Measurements from ENCODE around the gene RDH13. TPM values are rescaled to one million over a fixed set of nuclear protein-coding genes. Genes with fewer than 3 reads are reported as not detected.

The RDH13 gene
- total RNA-seq, 1 experiment from 2014 or later, result 39.5 TPM

DNA sequence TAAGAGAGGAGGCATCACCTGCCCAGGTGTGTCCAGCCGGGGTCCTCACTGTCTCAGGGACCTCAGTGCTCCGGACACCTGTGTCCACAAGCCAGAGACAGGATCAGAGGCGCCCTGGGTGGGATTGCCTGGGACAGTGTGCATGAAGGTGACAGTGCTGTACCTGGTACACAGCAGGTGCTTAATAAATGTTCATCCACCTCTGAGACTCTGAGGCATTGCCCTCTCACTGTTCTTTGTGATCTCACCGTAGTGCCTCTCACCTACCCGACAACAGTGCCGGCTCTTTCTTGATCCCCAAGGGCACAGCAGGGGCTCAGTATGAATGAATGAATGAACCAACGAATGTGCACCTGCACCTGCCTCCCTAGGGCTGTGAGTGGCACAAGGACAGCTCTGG is 9.2 kb downstream of the RDH13 start:
- Mint-ChIP-seq H3K27ac (0 out of 2 replicates have a peak overlapping the region, but pooled peaks have one; percentile 11), H3K4me1 (no peaks in the 10 kb centered on the region), H3K27me3 (ENCODE audit: low read depth) (no peaks in the 10 kb centered on the region), H3K4me3 (no peak overlapping the region), H3K36me3 (peaks cover 65% of the 10 kb centered on the region), H3K9me3 (peaks cover 5% of the 10 kb centered on the region; the same call in 1 of the 2 replicates)
- ChIA-PET CTCF (no interaction called here), POLR2A (no interaction called here)
- TF ChIP-seq TP53 (CRISPR knock-in tag; IDR thresholded peaks at IDR 0.05) (no peak), SP1 (CRISPR knock-in tag; conservative IDR thresholded peaks at IDR 0.05) (no peak), FOXP1 (CRISPR knock-in tag; IDR thresholded peaks at IDR 0.05; ENCODE audit: borderline replicate concordance) (no peak), JUN (CRISPR knock-in tag; IDR thresholded peaks at IDR 0.05) (no peak), NFE2L1 (CRISPR knock-in tag; IDR thresholded peaks at IDR 0.05) (no peak), TCF7 (CRISPR knock-in tag; IDR thresholded peaks at IDR 0.05; ENCODE audit: low read depth) (no peak), SMAD4 (CRISPR knock-in tag; IDR thresholded peaks at IDR 0.05) (no peak), ZNF263 (CRISPR knock-in tag; IDR thresholded peaks at IDR 0.05; ENCODE audit: low read depth) (no peak), TEAD4 (CRISPR knock-in tag; IDR thresholded peaks at IDR 0.05) (no peak), MYBL2 (CRISPR knock-in tag; IDR thresholded peaks at IDR 0.05) (no peak)
- TF ChIP-seq, protein P1, sequence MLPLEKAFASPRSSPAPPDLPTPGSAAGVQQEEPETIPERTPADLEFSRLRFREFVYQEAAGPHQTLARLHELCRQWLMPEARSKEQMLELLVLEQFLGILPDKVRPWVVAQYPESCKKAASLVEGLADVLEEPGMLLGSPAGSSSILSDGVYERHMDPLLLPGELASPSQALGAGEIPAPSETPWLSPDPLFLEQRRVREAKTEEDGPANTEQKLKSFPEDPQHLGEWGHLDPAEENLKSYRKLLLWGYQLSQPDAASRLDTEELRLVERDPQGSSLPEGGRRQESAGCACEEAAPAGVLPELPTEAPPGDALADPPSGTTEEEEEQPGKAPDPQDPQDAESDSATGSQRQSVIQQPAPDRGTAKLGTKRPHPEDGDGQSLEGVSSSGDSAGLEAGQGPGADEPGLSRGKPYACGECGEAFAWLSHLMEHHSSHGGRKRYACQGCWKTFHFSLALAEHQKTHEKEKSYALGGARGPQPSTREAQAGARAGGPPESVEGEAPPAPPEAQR (CRISPR knock-in tag; IDR thresholded peaks at IDR 0.05), result no peak
- TF ChIP-seq, protein P2, sequence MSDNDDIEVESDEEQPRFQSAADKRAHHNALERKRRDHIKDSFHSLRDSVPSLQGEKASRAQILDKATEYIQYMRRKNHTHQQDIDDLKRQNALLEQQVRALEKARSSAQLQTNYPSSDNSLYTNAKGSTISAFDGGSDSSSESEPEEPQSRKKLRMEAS (CRISPR knock-in tag; IDR thresholded peaks at IDR 0.05), result no peak
- TF ChIP-seq, protein P3, sequence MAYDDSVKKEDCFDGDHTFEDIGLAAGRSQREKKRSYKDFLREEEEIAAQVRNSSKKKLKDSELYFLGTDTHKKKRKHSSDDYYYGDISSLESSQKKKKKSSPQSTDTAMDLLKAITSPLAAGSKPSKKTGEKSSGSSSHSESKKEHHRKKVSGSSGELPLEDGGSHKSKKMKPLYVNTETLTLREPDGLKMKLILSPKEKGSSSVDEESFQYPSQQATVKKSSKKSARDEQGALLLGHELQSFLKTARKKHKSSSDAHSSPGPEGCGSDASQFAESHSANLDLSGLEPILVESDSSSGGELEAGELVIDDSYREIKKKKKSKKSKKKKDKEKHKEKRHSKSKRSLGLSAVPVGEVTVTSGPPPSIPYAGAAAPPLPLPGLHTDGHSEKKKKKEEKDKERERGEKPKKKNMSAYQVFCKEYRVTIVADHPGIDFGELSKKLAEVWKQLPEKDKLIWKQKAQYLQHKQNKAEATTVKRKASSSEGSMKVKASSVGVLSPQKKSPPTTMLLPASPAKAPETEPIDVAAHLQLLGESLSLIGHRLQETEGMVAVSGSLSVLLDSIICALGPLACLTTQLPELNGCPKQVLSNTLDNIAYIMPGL (CRISPR knock-in tag; IDR thresholded peaks at IDR 0.05), result no peak
- TF ChIP-seq, protein P4, sequence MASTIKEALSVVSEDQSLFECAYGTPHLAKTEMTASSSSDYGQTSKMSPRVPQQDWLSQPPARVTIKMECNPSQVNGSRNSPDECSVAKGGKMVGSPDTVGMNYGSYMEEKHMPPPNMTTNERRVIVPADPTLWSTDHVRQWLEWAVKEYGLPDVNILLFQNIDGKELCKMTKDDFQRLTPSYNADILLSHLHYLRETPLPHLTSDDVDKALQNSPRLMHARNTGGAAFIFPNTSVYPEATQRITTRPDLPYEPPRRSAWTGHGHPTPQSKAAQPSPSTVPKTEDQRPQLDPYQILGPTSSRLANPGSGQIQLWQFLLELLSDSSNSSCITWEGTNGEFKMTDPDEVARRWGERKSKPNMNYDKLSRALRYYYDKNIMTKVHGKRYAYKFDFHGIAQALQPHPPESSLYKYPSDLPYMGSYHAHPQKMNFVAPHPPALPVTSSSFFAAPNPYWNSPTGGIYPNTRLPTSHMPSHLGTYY (CRISPR knock-in tag; IDR thresholded peaks at IDR 0.05), result no peak
- TF ChIP-seq, protein P5, sequence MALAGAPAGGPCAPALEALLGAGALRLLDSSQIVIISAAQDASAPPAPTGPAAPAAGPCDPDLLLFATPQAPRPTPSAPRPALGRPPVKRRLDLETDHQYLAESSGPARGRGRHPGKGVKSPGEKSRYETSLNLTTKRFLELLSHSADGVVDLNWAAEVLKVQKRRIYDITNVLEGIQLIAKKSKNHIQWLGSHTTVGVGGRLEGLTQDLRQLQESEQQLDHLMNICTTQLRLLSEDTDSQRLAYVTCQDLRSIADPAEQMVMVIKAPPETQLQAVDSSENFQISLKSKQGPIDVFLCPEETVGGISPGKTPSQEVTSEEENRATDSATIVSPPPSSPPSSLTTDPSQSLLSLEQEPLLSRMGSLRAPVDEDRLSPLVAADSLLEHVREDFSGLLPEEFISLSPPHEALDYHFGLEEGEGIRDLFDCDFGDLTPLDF (CRISPR knock-in tag; IDR thresholded peaks at IDR 0.05), result no peak
- TF ChIP-seq, protein P6, sequence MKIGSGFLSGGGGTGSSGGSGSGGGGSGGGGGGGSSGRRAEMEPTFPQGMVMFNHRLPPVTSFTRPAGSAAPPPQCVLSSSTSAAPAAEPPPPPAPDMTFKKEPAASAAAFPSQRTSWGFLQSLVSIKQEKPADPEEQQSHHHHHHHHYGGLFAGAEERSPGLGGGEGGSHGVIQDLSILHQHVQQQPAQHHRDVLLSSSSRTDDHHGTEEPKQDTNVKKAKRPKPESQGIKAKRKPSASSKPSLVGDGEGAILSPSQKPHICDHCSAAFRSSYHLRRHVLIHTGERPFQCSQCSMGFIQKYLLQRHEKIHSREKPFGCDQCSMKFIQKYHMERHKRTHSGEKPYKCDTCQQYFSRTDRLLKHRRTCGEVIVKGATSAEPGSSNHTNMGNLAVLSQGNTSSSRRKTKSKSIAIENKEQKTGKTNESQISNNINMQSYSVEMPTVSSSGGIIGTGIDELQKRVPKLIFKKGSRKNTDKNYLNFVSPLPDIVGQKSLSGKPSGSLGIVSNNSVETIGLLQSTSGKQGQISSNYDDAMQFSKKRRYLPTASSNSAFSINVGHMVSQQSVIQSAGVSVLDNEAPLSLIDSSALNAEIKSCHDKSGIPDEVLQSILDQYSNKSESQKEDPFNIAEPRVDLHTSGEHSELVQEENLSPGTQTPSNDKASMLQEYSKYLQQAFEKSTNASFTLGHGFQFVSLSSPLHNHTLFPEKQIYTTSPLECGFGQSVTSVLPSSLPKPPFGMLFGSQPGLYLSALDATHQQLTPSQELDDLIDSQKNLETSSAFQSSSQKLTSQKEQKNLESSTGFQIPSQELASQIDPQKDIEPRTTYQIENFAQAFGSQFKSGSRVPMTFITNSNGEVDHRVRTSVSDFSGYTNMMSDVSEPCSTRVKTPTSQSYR (CRISPR knock-in tag; IDR thresholded peaks at IDR 0.05), result no peak
- ATAC-seq, result no peak
- DNase-seq (ENCODE audit: low spot score), result no peak

DNA sequence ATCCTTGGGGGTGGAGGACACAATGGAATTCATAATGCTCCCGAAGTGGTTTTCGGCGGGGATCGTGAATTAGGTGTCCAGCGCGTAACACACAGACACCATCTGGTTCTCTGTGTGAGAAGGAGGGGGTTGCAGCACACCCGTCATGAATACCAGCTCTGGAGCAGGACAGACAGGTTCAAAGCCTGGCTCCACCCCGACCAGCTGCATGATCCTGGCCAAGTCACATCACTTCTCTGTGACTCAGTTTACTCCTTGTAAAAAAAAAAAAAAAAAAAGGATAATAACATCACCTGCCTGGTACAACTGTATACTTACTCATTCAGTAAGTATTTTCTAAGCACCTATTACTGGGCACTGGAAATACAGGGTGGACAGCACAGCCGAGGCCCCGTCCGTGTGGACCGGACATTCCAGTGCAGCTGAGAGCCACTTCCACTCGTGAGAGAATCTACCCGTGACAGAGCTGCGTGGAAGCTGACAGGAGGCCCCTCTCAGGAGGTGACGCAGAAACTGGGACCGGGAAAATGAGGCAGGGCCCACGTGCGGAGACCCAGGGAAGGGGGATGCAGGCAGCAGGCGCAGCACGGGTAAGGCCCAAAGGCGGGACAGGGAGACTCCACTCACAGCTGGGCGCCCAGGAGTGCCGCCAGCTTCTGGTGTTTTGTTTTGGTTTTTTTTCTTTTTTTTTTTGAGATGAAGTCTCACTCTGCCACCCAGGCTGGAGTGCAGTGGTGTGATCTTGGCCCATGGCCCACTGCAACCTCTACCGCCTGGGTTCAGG is 12.0 kb downstream of the RDH13 start:
- CTCF ChIA-PET, result interaction anchor here (1.1 kb wide), 1 partner anchor 169 kb away, joined by 3 read pairs; no protein-coding TSS in a partner anchor
- Mint-ChIP-seq H3K4me1 (no peaks in the 10 kb centered on the region), H3K9me3 (no peaks in the 10 kb centered on the region), H3K36me3 (peaks cover 66% of the 10 kb centered on the region), H3K27me3 (ENCODE audit: low read depth) (no peaks in the 10 kb centered on the region), H3K27ac (no peak overlapping the region), H3K4me3 (no peak overlapping the region)
- no peak for ATAC-seq
- POLR2A ChIA-PET, result no interaction called here
- no peak for DNase-seq (ENCODE audit: low spot score)
- no peak for TF ChIP-seq NR1H2 (CRISPR knock-in tag; IDR thresholded peaks at IDR 0.05)
- TF ChIP-seq MYBL2 (CRISPR knock-in tag; IDR thresholded peaks at IDR 0.05), result no peak
- TF ChIP-seq, protein P7, sequence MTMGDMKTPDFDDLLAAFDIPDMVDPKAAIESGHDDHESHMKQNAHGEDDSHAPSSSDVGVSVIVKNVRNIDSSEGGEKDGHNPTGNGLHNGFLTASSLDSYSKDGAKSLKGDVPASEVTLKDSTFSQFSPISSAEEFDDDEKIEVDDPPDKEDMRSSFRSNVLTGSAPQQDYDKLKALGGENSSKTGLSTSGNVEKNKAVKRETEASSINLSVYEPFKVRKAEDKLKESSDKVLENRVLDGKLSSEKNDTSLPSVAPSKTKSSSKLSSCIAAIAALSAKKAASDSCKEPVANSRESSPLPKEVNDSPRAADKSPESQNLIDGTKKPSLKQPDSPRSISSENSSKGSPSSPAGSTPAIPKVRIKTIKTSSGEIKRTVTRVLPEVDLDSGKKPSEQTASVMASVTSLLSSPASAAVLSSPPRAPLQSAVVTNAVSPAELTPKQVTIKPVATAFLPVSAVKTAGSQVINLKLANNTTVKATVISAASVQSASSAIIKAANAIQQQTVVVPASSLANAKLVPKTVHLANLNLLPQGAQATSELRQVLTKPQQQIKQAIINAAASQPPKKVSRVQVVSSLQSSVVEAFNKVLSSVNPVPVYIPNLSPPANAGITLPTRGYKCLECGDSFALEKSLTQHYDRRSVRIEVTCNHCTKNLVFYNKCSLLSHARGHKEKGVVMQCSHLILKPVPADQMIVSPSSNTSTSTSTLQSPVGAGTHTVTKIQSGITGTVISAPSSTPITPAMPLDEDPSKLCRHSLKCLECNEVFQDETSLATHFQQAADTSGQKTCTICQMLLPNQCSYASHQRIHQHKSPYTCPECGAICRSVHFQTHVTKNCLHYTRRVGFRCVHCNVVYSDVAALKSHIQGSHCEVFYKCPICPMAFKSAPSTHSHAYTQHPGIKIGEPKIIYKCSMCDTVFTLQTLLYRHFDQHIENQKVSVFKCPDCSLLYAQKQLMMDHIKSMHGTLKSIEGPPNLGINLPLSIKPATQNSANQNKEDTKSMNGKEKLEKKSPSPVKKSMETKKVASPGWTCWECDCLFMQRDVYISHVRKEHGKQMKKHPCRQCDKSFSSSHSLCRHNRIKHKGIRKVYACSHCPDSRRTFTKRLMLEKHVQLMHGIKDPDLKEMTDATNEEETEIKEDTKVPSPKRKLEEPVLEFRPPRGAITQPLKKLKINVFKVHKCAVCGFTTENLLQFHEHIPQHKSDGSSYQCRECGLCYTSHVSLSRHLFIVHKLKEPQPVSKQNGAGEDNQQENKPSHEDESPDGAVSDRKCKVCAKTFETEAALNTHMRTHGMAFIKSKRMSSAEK (CRISPR knock-in tag; IDR thresholded peaks at IDR 0.05; ENCODE audit: borderline replicate concordance), result no peak
- no peak for TF ChIP-seq RELA (CRISPR knock-in tag; IDR thresholded peaks at IDR 0.05; ENCODE audit: borderline replicate concordance)
- no peak for TF ChIP-seq ZBTB21 (CRISPR knock-in tag; IDR thresholded peaks at IDR 0.05; ENCODE audit: borderline replicate concordance)
- TF ChIP-seq HMGA2 (CRISPR knock-in tag; IDR thresholded peaks at IDR 0.05), result no peak
- TF ChIP-seq ATF1 (CRISPR knock-in tag; IDR thresholded peaks at IDR 0.05), result no peak
